Measurements from ENCODE around the gene RANBP1. TPM values are rescaled to one million over a fixed set of nuclear protein-coding genes. Genes with fewer than 3 reads are reported as not detected.

The RANBP1 gene
- total RNA-seq, 1 donor from 2014 or later = 62.6 TPM

DNA sequence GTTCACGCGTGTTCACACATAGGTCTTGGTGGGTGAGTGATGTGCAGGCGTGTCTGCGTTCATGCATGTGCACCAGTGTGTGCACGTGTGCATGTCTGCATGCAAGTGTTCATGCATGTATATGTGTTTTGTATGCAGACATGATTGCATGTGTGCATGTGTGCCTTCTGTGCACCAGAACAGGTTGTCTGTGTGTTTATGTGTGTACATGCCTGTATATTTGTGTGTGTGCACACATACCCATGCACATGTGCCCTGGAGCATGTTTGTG, 20.6 kb downstream of the RANBP1 start:
- DNase-seq (ENCODE audit: low spot score) = no peak

DNA sequence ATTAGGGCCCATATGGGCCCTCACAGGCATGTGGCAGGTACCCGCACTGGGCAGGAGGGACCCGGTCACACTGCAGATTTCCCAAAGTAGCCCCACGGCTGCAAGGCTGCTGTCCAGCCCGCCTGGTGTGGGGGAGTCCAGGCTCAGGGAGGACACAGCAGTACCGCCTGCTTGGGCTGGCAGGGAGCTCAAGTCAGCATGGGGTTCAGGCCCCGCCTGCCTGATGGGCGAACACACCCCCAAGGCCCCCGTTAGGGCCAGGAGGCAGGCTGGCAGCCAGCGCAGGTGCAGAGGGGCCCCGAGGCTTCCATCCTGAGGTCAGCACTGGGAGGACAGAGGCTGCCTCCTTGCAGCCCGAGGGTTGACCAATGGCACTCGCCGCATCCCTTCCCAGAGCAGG, 21.2 kb downstream of the RANBP1 start:
- DNase-seq (ENCODE audit: low spot score) = no peak

DNA sequence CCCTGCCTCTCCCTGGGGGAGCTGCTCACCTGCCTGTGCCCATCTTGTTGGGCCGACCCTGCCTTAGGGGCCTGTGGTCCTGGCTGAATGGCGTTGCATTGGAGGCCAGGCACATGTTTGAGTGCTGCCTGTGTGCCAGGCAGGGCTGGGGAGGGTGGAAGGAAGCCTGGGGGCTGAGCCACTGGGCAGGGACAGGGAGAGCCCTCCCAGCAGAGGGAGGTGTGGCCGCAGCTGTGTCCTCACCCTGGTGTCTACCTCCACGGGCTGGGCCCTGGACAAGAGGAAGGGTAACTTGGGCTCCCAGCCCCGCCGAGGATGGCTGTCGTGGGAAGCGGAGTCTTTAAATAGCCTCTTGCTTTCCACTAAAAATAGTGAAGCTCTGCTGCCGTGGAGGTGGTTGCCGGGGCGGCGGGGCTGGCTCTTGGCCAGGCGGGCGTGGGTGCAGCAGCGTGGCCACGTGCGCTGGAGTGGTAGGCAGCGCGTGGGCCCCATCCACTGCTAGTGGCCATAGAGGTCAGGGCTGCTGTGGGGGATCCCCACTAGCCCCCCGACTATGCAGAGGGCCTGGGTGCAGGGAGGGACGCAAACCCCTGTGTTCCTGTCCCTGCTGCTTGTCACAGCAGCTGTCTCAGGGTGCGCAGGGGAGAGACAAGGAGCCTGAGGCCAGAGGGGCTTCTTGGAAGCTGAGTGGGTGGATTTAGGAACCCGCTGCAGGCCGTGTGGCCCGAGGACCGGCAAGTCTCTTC, 21.9 kb downstream of the RANBP1 start:
- no peak for DNase-seq (ENCODE audit: low spot score)

DNA sequence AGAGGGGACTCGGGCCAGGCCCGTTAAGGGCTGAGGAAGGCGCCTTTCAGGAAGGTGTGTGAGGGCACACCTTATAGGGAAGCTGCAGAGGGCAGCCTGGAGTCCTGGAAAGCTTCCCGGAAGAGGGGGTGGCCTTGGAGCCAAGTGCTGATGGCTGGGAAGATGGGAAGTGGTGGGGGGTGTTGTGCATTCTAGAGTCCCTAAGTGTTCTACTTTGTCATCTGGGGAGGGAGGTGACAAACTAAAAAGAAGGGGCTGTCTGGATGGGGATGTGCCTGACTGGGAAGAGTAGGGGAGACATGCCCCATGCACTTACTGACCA, 22.5 kb downstream of the RANBP1 start:
- DNase-seq (ENCODE audit: low spot score) = no peak

DNA sequence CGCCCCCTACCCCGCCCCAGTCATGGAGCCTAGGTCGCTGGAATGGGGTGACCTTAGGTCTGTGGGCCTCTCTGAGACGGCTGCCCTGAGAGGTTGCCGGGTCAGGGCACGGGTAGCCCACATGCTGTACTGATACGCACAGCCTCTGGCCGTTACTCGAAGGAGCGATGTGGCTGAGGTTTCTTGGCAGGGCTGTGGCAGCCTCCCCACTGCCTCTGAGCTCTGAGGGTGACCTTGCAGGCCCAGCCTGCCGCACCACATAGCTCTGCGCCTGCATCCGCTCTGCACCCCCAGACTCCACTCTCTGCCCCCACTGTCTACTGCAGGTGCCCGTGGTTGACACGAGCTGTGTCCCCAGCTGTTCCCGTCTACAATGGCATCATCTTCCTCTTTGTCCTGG, 23.0 kb downstream of the RANBP1 start:
- DNase-seq (ENCODE audit: low spot score) = no peak

DNA sequence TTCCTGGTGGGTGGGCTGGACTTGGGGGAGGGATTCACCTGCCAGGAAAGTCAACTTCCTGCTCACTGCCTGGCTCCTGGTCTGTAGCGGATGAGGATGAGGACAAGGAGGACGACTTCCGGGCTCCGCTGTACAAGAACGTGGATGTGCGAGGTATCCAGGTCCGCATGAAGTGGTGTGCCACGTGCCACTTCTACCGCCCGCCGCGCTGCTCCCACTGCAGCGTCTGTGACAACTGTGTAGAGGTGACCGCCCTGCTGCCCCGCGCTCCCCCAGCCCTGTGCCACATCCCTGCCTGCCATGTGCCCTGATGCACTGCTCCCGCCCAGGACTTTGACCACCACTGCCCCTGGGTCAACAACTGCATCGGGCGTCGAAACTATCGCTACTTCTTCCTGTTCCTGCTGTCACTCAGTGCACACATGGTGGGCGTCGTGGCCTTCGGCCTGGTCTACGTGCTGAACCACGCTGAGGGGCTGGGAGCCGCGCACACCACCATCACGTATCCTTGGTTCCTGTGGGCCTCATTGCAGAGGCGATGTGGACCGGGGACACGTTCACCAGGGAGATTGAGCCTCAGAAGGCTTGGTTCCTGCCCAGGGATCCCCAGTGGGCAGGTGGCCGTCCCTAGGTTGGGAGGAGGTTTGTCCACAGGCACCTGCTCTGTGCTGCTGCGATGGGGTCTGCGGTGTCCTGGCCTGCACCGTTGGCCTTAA, 23.6 kb downstream of the RANBP1 start:
- DNase-seq (ENCODE audit: low spot score) = no peak

DNA sequence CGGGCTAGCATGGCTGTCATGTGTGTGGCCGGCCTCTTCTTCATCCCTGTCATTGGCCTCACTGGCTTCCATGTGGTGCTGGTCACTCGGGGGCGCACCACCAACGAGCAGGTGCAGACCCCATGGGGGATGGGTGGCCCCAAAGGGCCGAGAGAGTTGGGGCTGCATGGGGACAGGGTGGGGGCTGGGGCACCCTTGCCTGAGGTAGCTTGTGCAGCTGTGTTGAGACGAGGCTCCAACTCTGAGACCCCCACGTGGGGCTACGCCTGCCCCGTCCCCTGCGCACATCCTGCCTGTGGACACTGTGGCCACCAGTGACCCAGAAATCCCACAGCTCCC, 24.2 kb downstream of the RANBP1 start:
- DNase-seq (ENCODE audit: low spot score) = no peak

DNA sequence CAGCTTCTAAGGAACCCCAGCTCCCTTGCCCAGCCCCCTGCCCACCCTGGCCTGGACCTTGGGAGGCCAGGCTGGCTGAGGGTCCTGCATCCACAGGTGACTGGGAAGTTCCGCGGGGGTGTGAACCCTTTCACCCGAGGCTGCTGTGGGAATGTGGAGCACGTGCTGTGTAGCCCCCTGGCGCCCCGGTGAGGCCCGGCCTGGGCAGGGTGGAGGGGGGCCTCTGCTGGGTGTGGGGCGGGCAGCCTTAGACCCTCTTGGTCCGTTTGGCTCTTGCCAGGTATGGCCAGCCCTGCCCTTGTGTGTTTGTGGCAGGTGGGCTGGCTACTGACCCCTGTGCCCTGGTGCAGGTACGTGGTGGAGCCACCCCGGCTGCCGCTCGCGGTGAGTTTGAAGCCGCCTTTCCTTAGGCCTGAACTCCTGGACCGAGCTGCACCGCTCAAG, 24.6 kb downstream of the RANBP1 start:
- no peak for DNase-seq (ENCODE audit: low spot score)

DNA sequence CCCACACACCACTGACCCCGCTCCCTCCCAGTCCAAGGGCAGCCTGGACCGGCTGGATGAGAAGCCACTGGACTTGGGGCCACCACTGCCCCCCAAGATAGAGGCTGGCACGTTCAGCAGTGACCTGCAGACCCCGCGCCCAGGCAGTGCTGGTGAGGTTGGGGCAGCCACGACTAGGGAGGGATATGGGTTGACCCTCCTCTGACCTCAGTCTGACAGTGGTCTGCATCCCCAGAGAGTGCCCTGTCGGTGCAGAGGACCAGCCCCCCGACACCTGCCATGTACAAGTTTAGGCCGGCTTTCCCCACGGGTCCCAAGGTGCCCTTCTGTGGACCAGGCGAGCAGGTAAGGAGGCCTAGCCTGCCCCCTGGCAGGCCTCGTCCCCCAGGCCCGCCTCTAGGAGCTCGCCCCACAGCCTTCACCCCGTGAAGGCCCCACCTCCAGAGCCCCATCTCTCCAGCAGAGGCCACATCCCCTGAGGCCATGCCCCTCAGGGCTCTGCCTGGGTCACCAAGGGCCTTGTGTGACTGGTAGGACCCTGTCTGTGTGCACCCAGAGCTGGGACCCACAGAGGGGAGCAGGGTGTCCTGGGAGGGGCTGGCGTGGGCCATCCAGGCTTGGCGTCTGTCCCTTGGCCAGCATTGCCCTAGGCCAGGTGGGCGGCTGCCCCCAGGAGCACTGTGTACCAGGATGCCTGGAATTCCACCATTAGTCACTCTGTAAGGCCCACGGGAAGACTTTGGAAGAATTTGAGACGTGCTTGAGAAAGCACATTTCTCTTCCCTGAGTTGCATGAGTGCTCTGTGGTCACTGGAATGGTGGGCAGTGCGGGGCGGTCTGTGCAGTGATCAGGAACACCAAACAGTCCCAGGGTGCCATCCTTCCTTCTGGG, 25.5 kb downstream of the RANBP1 start:
- DNase-seq (ENCODE audit: low spot score) = no peak

DNA sequence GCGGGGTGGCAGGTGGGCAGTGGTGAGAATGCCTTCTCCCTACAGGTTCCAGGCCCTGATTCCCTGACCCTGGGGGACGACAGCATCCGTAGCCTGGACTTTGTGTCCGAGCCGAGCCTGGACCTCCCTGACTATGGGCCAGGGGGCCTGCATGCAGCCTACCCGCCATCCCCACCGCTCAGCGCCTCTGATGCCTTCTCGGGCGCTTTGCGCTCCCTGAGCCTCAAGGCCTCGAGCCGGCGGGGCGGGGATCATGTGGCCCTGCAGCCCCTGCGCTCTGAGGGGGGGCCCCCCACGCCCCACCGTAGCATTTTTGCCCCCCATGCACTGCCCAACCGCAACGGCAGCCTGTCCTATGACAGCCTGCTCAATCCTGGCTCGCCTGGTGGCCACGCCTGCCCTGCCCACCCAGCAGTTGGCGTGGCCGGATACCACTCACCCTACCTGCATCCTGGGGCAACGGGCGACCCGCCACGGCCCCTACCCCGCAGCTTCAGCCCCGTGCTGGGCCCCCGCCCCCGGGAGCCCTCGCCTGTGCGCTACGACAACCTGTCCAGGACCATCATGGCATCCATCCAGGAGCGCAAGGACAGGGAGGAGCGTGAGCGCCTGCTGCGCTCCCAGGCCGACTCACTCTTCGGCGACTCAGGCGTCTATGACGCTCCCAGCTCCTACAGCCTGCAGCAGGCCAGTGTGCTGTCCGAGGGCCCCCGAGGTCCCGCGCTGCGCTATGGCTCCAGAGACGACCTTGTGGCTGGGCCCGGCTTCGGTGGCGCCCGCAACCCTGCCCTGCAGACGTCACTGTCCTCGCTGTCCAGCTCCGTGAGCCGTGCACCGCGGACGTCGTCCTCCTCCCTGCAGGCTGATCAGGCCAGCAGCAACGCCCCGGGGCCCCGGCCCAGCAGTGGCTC, 27.1 kb downstream of the RANBP1 start:
- no peak for DNase-seq (ENCODE audit: low spot score)

DNA sequence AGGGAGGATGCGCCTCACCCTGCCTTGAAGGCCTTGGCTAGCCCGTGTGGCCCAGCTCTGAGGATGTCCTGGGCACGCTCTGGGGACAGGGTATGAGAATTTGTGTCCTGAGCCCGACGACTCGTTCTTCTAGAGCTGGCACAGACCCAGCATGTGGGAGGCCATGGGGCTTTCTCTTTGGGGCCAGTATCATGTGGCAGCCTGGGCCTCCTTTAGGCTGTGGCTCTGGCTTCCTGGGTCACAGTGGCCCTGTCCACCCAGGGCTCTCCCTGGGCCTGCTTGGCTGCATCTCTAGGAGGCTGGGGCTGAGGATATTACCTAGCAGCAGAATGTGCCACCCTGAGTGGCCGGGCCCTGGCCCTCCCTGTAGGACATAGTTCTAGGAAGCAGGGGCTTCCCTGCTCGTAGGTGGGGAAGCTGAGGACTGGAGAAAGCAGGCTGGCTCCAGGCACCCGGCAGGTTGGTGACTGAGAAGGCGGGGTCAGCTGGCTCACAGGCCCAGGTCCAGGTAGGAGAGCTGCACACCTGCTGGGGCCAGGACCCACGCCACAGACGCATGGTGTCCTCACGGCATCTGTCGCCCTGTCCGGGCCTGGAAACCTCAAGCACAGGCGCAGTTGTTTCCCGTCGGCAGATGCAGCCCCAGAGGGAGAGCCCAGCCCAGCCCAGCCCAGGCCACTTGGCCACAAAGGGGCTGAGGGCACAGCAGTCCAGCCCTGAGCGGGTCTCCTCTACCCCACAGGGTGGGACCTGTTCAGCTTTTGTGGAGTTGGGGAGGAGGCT, 28.2 kb downstream of the RANBP1 start:
- no peak for DNase-seq (ENCODE audit: low spot score)

DNA sequence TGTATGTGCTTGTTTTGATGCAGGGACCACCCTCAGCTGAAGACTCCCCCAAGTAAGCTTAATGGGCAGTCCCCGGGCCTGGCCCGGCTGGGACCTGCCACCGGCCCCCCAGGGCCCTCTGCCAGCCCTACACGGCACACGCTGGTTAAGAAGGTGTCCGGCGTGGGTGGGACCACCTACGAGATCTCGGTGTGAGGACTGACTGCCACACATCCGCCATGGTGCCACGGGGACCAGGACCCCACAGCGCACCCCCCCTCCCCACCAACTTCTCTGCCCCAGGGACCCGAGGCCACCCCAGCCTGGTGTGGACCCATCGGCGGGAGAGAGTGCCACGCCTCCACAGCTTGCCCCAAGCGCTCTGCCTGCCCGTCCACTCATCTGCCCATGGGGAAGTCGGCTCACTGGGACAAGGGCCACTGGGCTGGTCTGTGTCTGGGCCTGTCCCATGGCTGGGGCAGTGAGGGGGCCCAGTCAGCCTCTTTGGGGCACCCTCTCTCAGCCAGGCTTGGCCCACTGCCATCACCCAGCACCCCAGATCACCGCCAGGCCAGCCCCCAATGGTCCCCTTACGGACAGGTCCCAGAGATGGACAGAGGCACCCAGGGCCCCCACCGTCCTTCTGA, 29.4 kb downstream of the RANBP1 start:
- no peak for DNase-seq (ENCODE audit: low spot score)

DNA sequence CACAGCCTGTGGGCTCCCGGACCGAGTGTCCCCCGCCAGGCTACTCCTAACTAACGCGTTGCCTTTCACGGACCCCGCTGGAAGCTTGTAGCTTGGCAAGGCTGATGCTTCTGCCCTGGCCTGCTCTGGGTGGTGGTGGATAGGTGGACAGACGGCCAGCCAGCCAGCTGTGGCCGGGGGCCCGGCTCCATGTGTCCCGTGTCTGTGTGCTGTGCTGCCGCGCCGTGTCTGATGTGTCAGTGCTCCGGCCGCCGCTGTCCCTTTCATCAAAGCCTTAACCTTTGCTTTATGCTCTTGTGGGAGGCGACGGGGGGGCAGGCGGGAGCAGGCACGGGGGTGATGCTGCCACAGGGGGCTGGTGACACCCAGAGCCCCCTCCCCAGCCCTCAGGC, 29.9 kb downstream of the RANBP1 start:
- DNase-seq (ENCODE audit: low spot score) = no peak

DNA sequence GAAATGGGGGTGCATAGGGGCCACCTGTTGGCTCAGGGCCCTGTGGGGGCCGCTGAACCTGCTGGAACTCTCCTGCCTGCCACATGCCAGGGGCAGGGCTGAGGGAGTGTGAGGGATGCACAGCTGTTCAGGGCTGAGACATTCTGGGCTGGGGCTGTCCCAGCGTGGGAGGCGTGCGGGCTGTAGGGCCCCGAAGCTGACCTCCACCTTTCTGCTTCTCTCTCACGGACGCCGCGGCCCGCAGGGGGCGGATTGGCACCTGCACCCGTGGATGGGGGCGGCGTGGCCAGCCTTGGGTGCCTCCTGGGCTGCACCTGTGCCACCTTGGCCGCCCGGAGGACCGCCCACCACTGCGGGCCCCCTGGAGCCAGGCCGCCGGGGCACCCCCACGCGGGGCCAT, 30.9 kb downstream of the RANBP1 start:
- no peak for DNase-seq (ENCODE audit: low spot score)

DNA sequence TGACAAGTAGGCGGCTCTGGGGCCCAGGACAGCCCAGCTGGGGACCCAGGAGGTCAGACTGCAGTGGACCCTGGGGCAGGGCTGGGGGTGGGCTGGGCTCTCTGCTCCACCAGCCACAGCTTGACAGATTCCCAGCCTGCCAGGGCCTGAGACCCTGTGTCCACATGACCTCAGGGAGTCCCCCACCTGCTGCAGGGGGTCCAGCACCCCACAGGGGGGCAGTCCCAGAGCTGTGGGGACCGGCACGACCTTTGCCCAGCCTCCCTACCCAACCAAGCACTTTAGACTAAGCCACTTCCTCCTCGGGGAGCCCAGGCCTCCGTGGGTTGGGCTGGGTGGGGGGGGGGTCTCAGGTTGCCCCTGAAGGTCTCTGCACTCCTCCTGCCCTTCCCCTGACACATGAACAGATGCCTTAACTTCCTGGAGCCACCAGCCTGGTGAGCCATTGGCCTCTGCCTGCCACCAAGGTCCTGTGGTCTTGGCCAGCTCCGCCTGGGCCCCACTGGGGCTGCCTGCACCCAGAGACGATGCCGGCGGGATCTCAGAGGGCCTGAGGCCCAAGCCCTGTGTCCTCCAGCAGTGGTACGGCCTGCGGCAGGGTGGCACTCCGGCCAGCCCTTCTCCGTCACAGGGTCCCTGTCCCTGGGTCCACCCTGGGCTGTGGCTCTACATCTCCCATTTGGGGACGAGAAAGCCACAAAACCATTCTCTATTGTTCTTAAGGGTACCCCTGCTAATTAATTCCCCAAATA, 31.5 kb downstream of the RANBP1 start:
- no peak for DNase-seq (ENCODE audit: low spot score)

DNA sequence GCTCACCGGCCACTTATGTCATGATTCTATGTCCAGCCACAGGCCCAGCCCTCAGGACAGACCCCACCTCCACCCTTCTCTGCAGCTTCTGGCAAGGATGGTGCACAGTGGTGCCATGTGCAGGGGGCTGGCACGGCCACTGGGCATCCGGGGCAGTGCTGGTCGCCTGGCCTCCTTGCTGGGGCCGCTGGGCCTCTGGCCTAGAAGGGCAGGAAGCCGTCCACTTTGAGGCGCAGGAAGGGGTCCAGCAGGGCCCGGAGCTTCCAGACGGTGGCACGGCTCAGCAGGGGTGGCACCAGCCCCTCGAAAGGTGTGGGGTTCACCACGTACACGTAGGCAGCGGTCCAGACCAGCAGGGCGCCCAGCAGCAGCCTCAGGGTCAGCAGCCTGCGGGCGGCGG, 32.5 kb downstream of the RANBP1 start:
- no peak for DNase-seq (ENCODE audit: low spot score)

DNA sequence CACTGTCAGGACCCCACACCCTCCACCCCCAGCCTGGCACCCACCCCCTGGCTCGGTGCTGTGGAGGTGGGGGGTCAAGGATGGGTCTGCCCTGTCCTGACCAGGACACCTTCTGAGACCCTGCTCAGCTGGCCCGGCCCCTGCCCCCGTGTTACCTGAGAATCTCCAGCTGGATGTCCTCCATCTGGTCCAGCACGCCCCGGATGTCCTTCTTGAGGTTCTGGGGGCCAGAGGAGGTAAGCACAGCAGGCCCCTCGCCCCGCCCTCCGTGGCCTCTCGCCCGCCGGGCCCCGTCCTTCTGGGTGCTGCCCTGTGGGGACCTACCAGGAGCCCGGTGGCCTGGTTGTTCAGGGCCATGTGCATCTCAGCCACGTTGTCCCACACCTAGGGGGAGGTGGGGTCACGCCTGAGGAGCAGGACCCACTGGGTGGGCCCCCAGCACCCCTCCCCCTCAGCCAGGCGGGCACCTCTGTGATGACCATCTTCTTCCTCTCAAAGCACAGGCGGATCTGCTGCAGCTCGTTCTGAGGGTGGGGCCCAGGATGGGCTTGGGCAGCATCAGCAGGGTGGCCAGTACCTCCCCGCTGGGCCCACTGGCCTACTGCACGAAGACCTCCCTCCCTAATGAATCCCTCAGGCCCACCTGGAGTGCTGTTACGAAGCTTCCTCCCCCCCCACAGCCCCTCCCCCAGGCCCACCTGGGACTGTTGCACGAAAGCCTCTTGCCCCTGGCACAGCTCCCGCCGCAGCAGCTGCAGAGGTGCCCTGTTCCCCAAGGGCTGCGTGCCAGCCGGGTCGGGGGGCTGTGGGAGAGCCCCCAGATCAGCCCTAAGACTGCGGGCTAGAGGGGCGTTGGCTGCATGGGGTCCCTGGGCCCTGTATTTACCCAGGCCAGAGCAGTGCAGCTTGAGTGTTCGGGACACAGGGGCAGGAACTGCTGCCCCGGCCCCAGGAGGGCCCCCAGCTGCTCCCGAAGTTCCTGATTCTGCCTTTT, 33.6 kb downstream of the RANBP1 start:
- DNase-seq (ENCODE audit: low spot score) = no peak

DNA sequence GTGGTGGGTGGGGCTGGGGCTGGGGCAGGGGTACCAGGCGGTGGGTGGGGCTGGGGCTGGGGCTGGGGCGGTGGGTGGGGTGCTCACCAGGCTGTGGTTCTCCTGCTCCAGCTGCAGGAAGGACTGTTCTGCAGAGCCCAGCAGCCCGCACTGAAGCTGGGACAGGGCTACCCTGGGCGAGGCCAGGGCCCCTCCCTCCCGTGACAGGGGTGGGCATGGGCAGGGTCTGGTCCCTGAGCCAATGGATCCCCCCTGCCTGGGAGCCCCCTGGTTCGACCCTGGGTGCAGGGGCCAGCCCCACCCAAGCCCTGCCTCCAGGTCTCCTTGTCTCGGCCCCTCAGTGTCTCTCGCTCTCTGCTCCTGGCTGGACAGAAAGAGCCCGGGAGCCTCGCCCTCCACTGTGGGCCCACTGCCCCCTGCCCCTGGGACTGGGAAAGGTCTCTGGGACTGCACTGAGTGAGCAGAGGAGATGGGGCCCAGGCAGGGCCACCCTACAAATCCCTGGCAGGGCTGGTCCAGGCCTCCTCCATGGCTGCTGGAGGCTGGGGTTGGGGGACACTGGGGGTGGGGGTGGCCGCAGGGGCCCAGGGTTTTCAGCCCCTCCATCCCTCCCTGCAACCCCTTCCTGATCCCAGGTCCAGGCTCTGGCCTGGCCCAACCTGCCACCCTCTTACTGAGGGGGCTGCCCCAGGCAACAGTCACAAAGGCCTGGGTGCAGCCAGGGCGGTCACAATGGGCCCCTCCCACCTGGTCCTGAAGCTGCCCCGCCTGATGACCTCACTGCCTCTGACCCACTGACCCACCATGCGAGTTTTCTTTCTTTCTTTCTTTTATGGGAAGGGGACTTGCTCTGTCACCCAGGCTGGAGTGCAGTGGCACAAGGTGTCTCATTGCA, 34.7 kb downstream of the RANBP1 start, which contains the start of gene CCDC188:
CCDC188 (minus strand) TSS at position 675 of the 895 bp plus-strand sequence; CDS start at position 606, 69 bp downstream.
- DNase-seq (ENCODE audit: low spot score) = no peak

All from mucosa of gallbladder (tissue), 1 donor.